HepG2 (cell line): ENCODE data around the gene KIAA1755. TPM values are rescaled to one million over a fixed set of nuclear protein-coding genes. Genes with fewer than 3 reads are reported as not detected.

Experiments used
- CTCF ChIP-seq: sonication (generic); formaldehyde crosslinking; IDR thresholded peaks from 2 replicates; pipeline ENCODE4 v1.5.0; 2020; ENCODE audit warnings: mild to moderate bottlenecking, missing genetic modification reagents, moderate library complexity
- IRF2 ChIP-seq: IDR thresholded peaks from 2 replicates; pipeline ENCODE4 v1.6.1; 2018; ENCODE audit warnings: missing genetic modification reagents, missing compliant biosample characterization
- JUN ChIP-seq: sonication (generic); formaldehyde crosslinking; IDR thresholded peaks from 2 replicates; pipeline ENCODE4 v1.4.0; 2020; ENCODE audit warnings: mild to moderate bottlenecking, missing genetic modification reagents
- MIER2 ChIP-seq: IDR thresholded peaks from 2 replicates; pipeline ENCODE4 v1.6.1; 2016; ENCODE audit warnings: missing biosample characterization, missing genetic modification reagents
- MXD4 ChIP-seq: IDR thresholded peaks from 2 replicates; pipeline ENCODE4 v1.6.1; 2016; ENCODE audit warnings: mild to moderate bottlenecking, missing biosample characterization, missing genetic modification reagents
- PLRG1 ChIP-seq: fragments of 450-650 bp; conservative IDR thresholded peaks from 2 replicates; pipeline ENCODE4 v1.6.1; 2016
- RORA ChIP-seq: sonication (generic); formaldehyde crosslinking; IDR thresholded peaks from 2 replicates; pipeline ENCODE4 v1.5.0; 2020; ENCODE audit warnings: mild to moderate bottlenecking, missing genetic modification reagents, moderate library complexity
- RXRA ChIP-seq: sonication (generic); formaldehyde crosslinking; IDR thresholded peaks from 2 replicates; pipeline ENCODE4 v1.5.1; 2020; ENCODE audit warnings: missing genetic modification reagents
- ZKSCAN5 ChIP-seq: sonication (generic); formaldehyde crosslinking; IDR thresholded peaks from 2 replicates; pipeline ENCODE4 v1.5.1; 2020; ENCODE audit warnings: mild to moderate bottlenecking, missing genetic modification reagents
- ZNF816 ChIP-seq: sonication (generic); formaldehyde crosslinking; IDR thresholded peaks from 2 replicates; pipeline ENCODE4 v1.8.0; 2022; ENCODE audit warnings: missing genetic modification reagents, mild to moderate bottlenecking, borderline replicate concordance
- polyA plus RNA-seq, 8 experiments: library from polyadenylated mRNA; depleted of rRNA in 3 of 8; stranded (reverse) in 7 of 8; unstranded in 1 of 8; fragments of >200 nt; fragmentation: Illumina TruSeq in 4 of 8; extraction: Trizol in 4 of 8; gene quantifications; 2 replicates each; pipeline versions ENCODE4 v1.2.1 to v1.2.3, GENCODE V29; 2011 to 2016; ENCODE audit warnings: low read depth in 4 of 8, missing spikeins in 1 of 8, mixed read lengths in 1 of 8; ENCODE audit not compliant: insufficient read depth in 1 of 8
- total RNA-seq, 5 experiments: library from RNA; depleted of rRNA; stranded (reverse); fragments of >200 nt; fragmentation: Illumina TruSeq; extraction: Trizol; gene quantifications; 2 replicates each; pipeline ENCODE4 v1.2.3, GENCODE V29; 2016; ENCODE audit warnings: low read depth in 1 of 5
- TF ChIP-seq, protein P1 (sequence below): sonication (generic); formaldehyde crosslinking; IDR thresholded peaks from 2 replicates; pipeline ENCODE4 v1.5.1; 2020; ENCODE audit warnings: mild to moderate bottlenecking, missing genetic modification reagents, borderline replicate concordance
- TF ChIP-seq, protein P2 (sequence below): sonication (generic); formaldehyde crosslinking; IDR thresholded peaks from 2 replicates; pipeline ENCODE4 v1.8.0; 2022; ENCODE audit warnings: missing genetic modification reagents, mild to moderate bottlenecking, moderate library complexity, borderline replicate concordance
- TF ChIP-seq, protein P3 (sequence below): IDR thresholded peaks from 2 replicates; pipeline ENCODE4 v1.6.1; 2016; ENCODE audit warnings: low read depth, missing genetic modification reagents, missing compliant biosample characterization

KIAA1755 gene
- total and polyA plus RNA-seq, 2 of the 13 experiments (the other 11 are each of a cell fraction or from before 2014, with no cell fraction given): 0.04 TPM; not detected in 1

- TF ChIP-seq, protein P1, sequence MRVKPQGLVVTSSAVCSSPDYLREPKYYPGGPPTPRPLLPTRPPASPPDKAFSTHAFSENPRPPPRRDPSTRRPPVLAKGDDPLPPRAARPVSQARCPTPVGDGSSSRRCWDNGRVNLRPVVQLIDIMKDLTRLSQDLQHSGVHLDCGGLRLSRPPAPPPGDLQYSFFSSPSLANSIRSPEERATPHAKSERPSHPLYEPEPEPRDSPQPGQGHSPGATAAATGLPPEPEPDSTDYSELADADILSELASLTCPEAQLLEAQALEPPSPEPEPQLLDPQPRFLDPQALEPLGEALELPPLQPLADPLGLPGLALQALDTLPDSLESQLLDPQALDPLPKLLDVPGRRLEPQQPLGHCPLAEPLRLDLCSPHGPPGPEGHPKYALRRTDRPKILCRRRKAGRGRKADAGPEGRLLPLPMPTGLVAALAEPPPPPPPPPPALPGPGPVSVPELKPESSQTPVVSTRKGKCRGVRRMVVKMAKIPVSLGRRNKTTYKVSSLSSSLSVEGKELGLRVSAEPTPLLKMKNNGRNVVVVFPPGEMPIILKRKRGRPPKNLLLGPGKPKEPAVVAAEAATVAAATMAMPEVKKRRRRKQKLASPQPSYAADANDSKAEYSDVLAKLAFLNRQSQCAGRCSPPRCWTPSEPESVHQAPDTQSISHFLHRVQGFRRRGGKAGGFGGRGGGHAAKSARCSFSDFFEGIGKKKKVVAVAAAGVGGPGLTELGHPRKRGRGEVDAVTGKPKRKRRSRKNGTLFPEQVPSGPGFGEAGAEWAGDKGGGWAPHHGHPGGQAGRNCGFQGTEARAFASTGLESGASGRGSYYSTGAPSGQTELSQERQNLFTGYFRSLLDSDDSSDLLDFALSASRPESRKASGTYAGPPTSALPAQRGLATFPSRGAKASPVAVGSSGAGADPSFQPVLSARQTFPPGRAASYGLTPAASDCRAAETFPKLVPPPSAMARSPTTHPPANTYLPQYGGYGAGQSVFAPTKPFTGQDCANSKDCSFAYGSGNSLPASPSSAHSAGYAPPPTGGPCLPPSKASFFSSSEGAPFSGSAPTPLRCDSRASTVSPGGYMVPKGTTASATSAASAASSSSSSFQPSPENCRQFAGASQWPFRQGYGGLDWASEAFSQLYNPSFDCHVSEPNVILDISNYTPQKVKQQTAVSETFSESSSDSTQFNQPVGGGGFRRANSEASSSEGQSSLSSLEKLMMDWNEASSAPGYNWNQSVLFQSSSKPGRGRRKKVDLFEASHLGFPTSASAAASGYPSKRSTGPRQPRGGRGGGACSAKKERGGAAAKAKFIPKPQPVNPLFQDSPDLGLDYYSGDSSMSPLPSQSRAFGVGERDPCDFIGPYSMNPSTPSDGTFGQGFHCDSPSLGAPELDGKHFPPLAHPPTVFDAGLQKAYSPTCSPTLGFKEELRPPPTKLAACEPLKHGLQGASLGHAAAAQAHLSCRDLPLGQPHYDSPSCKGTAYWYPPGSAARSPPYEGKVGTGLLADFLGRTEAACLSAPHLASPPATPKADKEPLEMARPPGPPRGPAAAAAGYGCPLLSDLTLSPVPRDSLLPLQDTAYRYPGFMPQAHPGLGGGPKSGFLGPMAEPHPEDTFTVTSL (CRISPR knock-in tag): no peak
- TF ChIP-seq MXD4 (CRISPR knock-in tag) (no peak), CTCF (CRISPR knock-in tag) (0 out of 2 replicates have a peak, but pooled peaks have one; percentile 18), MIER2 (0 out of 2 replicates have a peak, but pooled peaks have one; percentile 11), RXRA (peak; percentile 54; the same call in 1 of the 2 replicates), ZNF816 (no peak), JUN (CRISPR knock-in tag) (no peak), ZKSCAN5 (CRISPR knock-in tag) (no peak), RORA (CRISPR knock-in tag) (no peak), IRF2 (CRISPR knock-in tag) (0 out of 2 replicates have a peak, but pooled peaks have one; percentile 27), PLRG1 (no peak)
- TF ChIP-seq, protein P2, sequence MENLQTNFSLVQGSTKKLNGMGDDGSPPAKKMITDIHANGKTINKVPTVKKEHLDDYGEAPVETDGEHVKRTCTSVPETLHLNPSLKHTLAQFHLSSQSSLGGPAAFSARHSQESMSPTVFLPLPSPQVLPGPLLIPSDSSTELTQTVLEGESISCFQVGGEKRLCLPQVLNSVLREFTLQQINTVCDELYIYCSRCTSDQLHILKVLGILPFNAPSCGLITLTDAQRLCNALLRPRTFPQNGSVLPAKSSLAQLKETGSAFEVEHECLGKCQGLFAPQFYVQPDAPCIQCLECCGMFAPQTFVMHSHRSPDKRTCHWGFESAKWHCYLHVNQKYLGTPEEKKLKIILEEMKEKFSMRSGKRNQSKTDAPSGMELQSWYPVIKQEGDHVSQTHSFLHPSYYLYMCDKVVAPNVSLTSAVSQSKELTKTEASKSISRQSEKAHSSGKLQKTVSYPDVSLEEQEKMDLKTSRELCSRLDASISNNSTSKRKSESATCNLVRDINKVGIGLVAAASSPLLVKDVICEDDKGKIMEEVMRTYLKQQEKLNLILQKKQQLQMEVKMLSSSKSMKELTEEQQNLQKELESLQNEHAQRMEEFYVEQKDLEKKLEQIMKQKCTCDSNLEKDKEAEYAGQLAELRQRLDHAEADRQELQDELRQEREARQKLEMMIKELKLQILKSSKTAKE: no peak
- TF ChIP-seq, protein P3, sequence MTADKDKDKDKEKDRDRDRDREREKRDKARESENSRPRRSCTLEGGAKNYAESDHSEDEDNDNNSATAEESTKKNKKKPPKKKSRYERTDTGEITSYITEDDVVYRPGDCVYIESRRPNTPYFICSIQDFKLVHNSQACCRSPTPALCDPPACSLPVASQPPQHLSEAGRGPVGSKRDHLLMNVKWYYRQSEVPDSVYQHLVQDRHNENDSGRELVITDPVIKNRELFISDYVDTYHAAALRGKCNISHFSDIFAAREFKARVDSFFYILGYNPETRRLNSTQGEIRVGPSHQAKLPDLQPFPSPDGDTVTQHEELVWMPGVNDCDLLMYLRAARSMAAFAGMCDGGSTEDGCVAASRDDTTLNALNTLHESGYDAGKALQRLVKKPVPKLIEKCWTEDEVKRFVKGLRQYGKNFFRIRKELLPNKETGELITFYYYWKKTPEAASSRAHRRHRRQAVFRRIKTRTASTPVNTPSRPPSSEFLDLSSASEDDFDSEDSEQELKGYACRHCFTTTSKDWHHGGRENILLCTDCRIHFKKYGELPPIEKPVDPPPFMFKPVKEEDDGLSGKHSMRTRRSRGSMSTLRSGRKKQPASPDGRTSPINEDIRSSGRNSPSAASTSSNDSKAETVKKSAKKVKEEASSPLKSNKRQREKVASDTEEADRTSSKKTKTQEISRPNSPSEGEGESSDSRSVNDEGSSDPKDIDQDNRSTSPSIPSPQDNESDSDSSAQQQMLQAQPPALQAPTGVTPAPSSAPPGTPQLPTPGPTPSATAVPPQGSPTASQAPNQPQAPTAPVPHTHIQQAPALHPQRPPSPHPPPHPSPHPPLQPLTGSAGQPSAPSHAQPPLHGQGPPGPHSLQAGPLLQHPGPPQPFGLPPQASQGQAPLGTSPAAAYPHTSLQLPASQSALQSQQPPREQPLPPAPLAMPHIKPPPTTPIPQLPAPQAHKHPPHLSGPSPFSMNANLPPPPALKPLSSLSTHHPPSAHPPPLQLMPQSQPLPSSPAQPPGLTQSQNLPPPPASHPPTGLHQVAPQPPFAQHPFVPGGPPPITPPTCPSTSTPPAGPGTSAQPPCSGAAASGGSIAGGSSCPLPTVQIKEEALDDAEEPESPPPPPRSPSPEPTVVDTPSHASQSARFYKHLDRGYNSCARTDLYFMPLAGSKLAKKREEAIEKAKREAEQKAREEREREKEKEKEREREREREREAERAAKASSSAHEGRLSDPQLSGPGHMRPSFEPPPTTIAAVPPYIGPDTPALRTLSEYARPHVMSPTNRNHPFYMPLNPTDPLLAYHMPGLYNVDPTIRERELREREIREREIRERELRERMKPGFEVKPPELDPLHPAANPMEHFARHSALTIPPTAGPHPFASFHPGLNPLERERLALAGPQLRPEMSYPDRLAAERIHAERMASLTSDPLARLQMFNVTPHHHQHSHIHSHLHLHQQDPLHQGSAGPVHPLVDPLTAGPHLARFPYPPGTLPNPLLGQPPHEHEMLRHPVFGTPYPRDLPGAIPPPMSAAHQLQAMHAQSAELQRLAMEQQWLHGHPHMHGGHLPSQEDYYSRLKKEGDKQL: no peak
Observed at GRCh38 chr20:38173237-38174156, 87.0 kb downstream of the KIAA1755 start (continued).
